GM18858 (cell line): ENCODE data around the gene RAPGEF2.
"Not testable (repeated sequence)": the region's sequence is repeated elsewhere in the genome, so short reads cannot be mapped to it uniquely, and the experiment has no call there.

Source experiments
- ATAC-seq: cut with Tn5 transposase; IDR thresholded peaks from one replicate; pipeline ENCODE4 v1.9.1; 2021; ENCODE audit not compliant: unreplicated experiment

The RAPGEF2 gene

GRCh38 chr4:159303435-159303834, 200.6 kb downstream of the RAPGEF2 start:
- no peak for ATAC-seq

DNA sequence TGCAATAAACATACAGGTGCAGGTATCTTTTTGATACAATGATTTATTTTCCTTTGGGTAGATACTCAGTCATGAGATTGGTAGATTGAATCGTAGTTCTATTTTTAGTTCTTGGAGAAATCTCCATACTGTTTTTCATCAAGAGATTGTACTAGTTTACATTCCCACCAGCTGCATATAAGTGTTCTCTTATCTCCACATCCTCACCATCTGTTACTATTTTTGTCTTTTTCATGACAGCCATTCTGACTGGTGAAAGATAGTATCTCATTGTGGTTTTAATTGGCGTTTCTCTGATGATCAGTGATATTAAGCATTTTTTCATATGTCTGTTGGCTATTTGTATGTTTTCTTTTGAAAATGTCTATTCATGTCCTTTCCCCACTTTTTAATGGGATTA, 202.2 kb downstream of the RAPGEF2 start:
- no peak for ATAC-seq

- ATAC-seq: no peak
These were observed 205.1 kb downstream of the RAPGEF2 start for GRCh38 chr4:159307929-159308328.

GRCh38 chr4:159308566-159309340, 205.9 kb downstream of the RAPGEF2 start:
- no peak for ATAC-seq

- ATAC-seq: no peak
These were observed 209.4 kb downstream of the RAPGEF2 start for GRCh38 chr4:159312236-159312635.

DNA sequence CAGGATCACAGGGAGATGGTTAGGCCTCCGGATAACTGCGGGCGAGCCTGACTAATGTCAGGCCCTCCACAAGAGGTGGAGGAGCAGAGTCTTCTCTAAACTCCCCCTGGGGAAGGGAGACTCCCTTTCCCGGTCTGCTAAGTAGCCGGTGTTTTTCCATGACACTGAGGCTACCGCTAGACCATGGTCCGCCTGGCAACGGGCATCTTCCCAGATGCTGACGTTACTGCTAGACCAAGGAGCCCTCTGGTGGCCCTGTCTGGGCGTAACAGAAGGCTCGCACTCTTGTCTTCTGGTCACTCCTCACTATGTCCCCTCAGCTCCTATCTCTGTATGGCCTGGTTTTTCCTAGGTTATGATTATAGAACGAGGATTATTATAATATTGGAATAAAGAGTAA, 213.0 kb downstream of the RAPGEF2 start:
- ATAC-seq: not testable (repeated sequence)

DNA sequence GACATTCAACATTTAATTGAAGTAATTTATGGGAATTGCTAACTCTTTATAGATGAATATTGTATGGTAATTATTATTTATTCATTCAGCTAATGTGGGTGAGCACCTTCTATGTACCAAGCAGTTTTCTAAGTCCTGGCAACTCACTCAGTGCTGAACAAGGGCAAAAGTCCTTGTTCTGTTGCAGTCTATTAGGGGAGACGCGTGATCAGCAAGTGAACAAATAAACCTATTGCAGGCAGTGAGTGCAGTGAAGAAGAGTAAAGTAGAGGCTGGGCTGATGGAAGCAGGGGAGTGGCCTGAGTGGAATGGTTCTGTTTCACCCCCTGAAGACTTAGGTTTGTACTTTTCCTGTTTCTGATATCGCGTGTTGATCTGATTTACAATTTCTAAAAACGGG, 214.3 kb downstream of the RAPGEF2 start:
- ATAC-seq: no peak

DNA sequence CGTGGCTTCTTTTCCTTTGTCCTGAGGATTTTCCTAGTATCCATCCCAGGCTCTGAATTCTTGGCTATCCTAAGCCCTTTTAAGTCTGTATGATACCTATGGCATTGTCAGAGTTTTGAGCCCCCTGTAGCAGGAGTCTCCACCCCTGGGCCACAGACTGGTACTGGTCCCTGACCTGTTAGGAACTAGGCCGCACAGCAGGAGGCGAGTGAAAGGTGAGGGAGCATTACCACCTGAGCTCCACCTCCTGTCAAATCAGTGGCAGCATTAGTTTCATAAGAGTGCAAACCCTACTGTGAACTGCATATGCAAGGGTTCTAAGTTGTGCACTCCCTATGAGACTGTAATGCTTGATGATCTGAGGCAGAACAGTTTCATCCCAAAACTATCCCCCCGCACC, 216.1 kb downstream of the RAPGEF2 start:
- no peak for ATAC-seq

GRCh38 chr4:159326480-159326879, 223.6 kb downstream of the RAPGEF2 start:
- ATAC-seq: no peak

DNA sequence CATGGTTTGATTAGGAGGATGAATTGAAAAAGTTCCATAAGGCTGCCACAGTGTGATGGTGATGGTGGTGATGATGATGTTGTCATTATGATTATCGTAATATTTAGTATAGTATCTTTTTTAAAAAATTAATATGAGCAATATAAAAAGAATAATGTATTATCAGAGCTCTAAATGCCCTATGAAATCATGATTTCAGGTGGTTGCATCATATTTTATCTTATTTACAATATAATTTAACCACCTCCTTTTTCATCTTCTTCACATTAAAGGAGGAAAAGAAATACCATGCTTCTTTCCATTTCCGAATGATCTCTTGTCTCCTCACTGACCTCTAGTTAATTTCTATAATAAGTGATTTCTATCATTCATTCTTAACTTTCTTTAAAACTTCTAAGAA, 225.9 kb downstream of the RAPGEF2 start:
- ATAC-seq: no peak

DNA sequence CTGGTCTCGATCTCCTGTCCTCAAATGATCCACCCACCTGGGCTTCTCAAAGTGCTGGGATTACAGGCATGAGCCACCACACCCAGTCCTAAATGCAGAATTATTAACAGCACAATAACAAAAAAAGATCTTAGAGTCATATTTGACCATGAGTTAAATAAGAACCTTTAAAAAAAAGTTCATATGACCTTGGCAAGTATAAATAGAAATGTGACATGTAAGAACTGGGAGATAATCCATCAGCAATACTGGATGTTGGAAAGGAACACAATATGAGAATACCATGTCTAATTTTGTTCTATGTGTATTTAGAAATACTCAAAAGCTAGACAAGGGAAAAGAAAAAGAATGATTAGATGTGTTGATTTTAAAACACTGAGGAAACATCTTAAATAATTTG, 231.6 kb downstream of the RAPGEF2 start:
- no peak for ATAC-seq

DNA sequence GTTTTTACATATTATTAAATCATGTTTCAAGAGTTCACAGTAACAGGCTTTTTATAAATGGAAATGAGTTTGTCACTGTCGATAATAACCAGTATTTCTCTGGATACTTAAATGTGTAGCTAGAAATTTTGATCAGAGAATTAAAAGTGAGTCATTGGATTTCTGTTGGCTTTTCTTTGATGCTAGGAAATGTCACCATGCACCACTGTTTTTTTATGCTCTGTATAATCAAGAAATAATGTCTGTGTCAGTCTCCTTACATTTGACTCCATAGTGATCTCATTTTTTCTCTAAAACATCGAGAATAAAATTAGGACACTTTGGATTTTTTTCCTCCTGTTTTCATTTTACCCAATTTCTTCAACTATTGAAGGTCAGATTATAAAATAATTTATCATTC, 234.2 kb downstream of the RAPGEF2 start:
- no peak for ATAC-seq

DNA sequence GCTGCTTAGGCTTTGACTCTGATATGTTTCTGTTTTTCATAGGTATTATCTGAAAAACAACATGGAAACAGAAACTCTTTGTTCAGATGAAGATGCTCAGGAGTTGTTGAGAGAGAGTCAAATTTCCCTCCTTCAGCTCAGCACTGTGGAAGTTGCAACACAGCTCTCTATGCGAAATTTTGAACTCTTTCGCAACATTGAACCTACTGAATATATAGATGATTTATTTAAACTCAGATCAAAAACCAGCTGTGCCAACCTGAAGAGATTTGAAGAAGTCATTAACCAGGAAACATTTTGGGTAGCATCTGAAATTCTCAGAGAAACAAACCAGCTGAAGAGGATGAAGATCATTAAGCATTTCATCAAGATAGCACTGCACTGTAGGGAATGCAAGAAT, 238.6 kb downstream of the RAPGEF2 start:
- no peak for ATAC-seq

DNA sequence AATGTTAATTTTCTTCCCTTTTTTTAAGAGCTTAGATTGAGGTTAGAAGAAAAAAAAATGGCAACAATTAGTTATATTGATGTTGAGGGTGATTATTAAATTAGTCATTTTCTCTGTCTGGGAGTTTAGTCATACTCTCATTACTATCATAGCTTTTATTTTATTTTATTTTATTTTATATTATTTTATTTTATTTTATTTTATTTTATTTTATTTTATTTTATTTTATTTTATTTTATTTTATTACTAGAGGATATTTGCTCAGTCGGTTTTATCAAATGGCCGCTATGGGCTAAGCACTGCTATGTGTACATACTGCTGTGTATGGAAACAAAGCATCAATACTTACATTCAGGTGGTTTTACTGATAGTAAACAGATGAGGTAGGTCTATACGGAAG, 239.5 kb downstream of the RAPGEF2 start:
- ATAC-seq: no peak

DNA sequence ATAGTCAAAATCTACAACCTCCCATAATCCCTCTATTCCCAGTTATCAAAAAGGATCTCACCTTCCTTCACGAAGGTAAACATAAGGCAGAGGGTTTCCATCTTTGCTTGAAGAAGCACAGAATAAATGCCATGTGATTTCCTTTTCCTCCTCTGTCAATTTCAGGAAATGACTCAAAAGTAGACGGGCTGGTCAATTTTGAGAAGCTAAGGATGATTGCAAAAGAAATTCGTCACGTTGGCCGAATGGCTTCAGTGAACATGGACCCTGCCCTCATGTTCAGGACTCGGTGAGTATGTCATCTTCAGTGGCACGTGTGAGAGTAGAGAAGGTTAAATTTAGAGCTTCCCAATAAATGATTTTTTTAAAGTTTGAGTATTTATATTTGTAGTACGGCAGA, 240.2 kb downstream of the RAPGEF2 start:
- ATAC-seq: no peak

DNA sequence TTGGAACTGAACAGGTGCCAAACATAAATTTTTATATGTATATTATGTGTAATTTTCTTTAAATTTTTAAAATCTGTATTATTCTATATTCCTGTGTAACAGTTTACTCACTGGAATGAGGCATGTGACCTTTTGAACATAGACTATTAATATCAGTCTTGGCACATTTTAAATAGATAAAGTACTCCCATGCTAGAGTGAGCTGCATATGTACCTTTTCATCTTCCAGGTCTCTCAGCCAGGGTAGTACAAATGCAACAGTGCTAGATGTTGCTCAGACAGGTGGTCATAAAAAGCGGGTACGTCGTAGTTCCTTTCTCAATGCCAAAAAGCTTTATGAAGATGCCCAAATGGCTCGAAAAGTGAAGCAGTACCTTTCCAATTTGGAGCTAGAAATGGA, 242.0 kb downstream of the RAPGEF2 start:
- no peak for ATAC-seq

DNA sequence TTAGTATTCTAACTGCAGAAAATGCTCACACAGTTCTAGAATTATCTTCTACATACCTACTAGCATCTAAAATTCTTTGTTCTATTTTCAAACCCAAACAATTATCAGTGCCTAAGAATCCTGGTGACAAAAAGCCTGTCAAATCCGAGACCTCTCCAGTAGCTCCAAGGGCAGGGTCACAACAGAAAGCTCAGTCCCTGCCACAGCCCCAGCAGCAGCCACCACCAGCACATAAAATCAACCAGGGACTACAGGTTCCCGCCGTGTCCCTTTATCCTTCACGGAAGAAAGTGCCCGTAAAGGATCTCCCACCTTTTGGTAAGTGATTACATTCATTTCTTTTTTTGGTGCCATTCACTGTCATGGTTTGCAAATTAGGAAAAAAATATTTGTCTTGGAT, 243.8 kb downstream of the RAPGEF2 start:
- no peak for ATAC-seq

DNA sequence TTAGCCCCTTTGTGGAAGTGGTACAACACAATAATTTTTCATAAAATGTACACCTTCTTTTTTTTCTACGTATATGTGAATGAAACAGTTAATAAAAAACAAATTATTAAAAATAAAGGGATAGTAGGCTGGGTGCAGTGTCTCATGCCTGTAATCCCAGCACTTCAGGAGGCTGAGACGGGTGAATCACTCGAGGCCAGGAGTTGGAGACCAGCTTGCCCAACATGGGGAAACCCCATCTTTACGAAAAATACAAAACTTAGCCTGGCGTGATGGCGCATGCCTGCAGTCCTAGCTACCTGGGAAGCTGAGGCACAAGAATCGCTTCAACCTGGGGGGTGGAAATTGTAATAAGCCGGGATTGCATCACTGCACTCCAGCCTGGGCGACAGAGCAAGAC, 244.9 kb downstream of the RAPGEF2 start:
- ATAC-seq: no peak

- ATAC-seq: no peak
These were observed 246.5 kb downstream of the RAPGEF2 start for GRCh38 chr4:159349332-159349731.

GRCh38 chr4:159352609-159353008, 249.7 kb downstream of the RAPGEF2 start:
- ATAC-seq: no peak

- ATAC-seq: no peak
These were observed 250.7 kb downstream of the RAPGEF2 start for GRCh38 chr4:159353422-159354116.

- ATAC-seq: no peak
These were observed 252.6 kb downstream of the RAPGEF2 start for GRCh38 chr4:159355466-159355865.

DNA sequence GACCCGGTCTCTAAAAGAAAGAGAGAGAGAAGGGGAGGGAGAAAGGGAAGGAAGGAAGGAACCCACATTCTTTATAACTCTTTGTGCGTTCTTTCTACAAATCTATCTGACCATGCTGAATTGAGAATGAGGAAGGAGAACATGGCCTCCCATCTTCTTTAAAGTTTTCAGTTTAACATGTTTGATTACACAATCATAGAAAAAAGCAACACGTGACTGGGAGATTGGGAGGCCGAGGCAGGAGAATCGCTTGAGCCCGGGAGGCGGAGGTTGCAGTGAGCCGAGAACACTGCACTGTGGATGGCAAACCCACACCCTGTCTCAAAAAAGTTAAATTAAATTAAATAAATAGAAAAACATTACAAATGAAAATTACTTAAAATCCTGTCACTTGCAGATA, 254.5 kb downstream of the RAPGEF2 start:
- no peak for ATAC-seq
